H9 (cell line): ENCODE results near the gene CALHM4. TPM values are rescaled to one million over a fixed set of nuclear protein-coding genes. Genes with fewer than 3 reads are reported as not detected.

Experiments used
- DNase-seq: peaks from one replicate; pipeline ENCODE4 v3.0.0-alpha.2; 2017
- H2AFZ ChIP-seq: one replicate; pipeline ENCODE4 v1.6.1; 2013; ENCODE audit warnings: mild to moderate bottlenecking, low read length, control low read depth, moderate library complexity
- H2AK5ac ChIP-seq: 2 replicates; pipeline ENCODE4 v1.6.1; 2013; ENCODE audit warnings: low read length, control low read depth, mixed read lengths; ENCODE audit not compliant: insufficient read length
- H2BK120ac ChIP-seq: one replicate; pipeline ENCODE4 v1.6.1; 2013; ENCODE audit warnings: low read depth, mild to moderate bottlenecking, low read length, control low read depth, inconsistent platforms; ENCODE audit not compliant: poor library complexity, severe bottlenecking
- H2BK12ac ChIP-seq: 2 replicates; pipeline ENCODE4 v1.6.1; 2013; ENCODE audit warnings: low read length, control low read depth, mixed read lengths, low read depth; ENCODE audit not compliant: insufficient read length
- H2BK15ac ChIP-seq: 2 replicates; pipeline ENCODE4 v1.6.1; 2013; ENCODE audit warnings: low read depth, low read length, control low read depth
- H2BK20ac ChIP-seq: one replicate; pipeline ENCODE4 v1.6.1; 2013; ENCODE audit warnings: low read depth, mild to moderate bottlenecking, low read length, control low read depth, inconsistent platforms; ENCODE audit not compliant: poor library complexity, severe bottlenecking
- H2BK5ac ChIP-seq: 2 replicates; pipeline ENCODE4 v1.6.1; 2013; ENCODE audit warnings: low read length, control low read depth, mixed read lengths; ENCODE audit not compliant: insufficient read length
- H3K14ac ChIP-seq: 2 replicates; pipeline ENCODE4 v1.6.1; 2013; ENCODE audit warnings: low read length, control low read depth; ENCODE audit not compliant: insufficient read depth
- H3K18ac ChIP-seq: 2 replicates; pipeline ENCODE4 v1.6.1; 2013; ENCODE audit warnings: low read depth, mild to moderate bottlenecking, mixed read lengths, low read length, control low read depth; ENCODE audit not compliant: insufficient read length
- H3K23ac ChIP-seq: 2 replicates; pipeline ENCODE4 v1.6.1; 2013; ENCODE audit warnings: low read length, control low read depth, mixed read lengths, low read depth; ENCODE audit not compliant: insufficient read length
- H3K23me2 ChIP-seq: 2 replicates; pipeline ENCODE4 v1.6.1; 2013; ENCODE audit warnings: low read depth, mild to moderate bottlenecking, mixed read lengths, low read length, control low read depth; ENCODE audit not compliant: insufficient read length, poor library complexity, severe bottlenecking
- H3K27ac ChIP-seq: 2 replicates; pipeline ENCODE4 v1.5.1; 2013; ENCODE audit warnings: low read length, control low read depth, mixed read lengths, low read depth; ENCODE audit not compliant: insufficient read length
- H3K27me3 ChIP-seq: 2 replicates; pipeline ENCODE4 v1.6.1; 2013; ENCODE audit warnings: low read length, control low read depth, inconsistent platforms; ENCODE audit not compliant: insufficient read depth
- H3K4ac ChIP-seq: 2 replicates; pipeline ENCODE4 v1.6.1; 2013; ENCODE audit warnings: low read depth, mild to moderate bottlenecking, control low read depth, inconsistent platforms, low read length, moderate library complexity
- H3K4me1 ChIP-seq: 2 replicates; pipeline ENCODE4 v1.6.1; 2013; ENCODE audit warnings: low read length, control low read depth, inconsistent platforms; ENCODE audit not compliant: insufficient read depth
- H3K4me2 ChIP-seq: 2 replicates; pipeline ENCODE4 v1.6.1; 2013; ENCODE audit warnings: low read length, control low read depth, mixed read lengths; ENCODE audit not compliant: insufficient read length, insufficient read depth
- H3K56ac ChIP-seq: 2 replicates; pipeline ENCODE4 v1.6.1; 2013; ENCODE audit warnings: low read depth, mild to moderate bottlenecking, mixed read lengths, low read length, control low read depth; ENCODE audit not compliant: insufficient read length
- H3K79me1 ChIP-seq: 2 replicates; pipeline ENCODE4 v1.6.1; 2013; ENCODE audit warnings: low read depth, mild to moderate bottlenecking, moderate library complexity, low read length, control low read depth, inconsistent platforms; ENCODE audit not compliant: insufficient read depth, poor library complexity, severe bottlenecking
- H3K79me2 ChIP-seq: 2 replicates; pipeline ENCODE4 v1.6.1; 2013; ENCODE audit warnings: low read length, control low read depth, inconsistent platforms; ENCODE audit not compliant: insufficient read depth
- H3K9ac ChIP-seq: 2 replicates; pipeline ENCODE4 v1.6.1; 2013; ENCODE audit warnings: low read length, control low read depth, mixed read lengths; ENCODE audit not compliant: insufficient read length; ENCODE audit errors: extremely low read depth
- H3K9me3 ChIP-seq: one replicate; pipeline ENCODE4 v1.6.1; 2013; ENCODE audit warnings: low read depth, low read length, inconsistent platforms; ENCODE audit not compliant: control insufficient read depth
- H3T11ph ChIP-seq: one replicate; pipeline ENCODE4 v1.6.1; 2013; ENCODE audit warnings: mild to moderate bottlenecking, low read length, control low read depth, inconsistent platforms
- H4K20me1 ChIP-seq: one replicate; pipeline ENCODE4 v1.6.1; 2013; ENCODE audit not compliant: control insufficient read depth, insufficient read length, insufficient read depth
- H4K5ac ChIP-seq: 2 replicates; pipeline ENCODE4 v1.6.1; 2013; ENCODE audit warnings: low read depth, mild to moderate bottlenecking, mixed read lengths, low read length, control low read depth; ENCODE audit not compliant: insufficient read length
- H4K8ac ChIP-seq: replicated peaks from 2 replicates; pipeline ENCODE4 v1.6.1; 2013; ENCODE audit warnings: low read length, control low read depth, mixed read lengths, low read depth; ENCODE audit not compliant: insufficient read length
- H4K91ac ChIP-seq: 2 replicates; pipeline ENCODE4 v1.6.1; 2013; ENCODE audit warnings: low read depth, mild to moderate bottlenecking, moderate library complexity, mixed read lengths, low read length, control low read depth; ENCODE audit not compliant: insufficient read length
- H3K27ac Mint-ChIP-seq, 3 experiments: 2 replicates in 2 of 3; 3 replicates in 1 of 3; pipeline ENCODE4 v1.8.0; 2020 to 2021; ENCODE audit warnings: mixed read lengths in 3 of 3, mild to moderate bottlenecking in 1 of 3, moderate library complexity in 1 of 3
- H3K27me3 Mint-ChIP-seq: 2 replicates; pipeline ENCODE4 v1.8.0; 2021; ENCODE audit warnings: low read depth, mild to moderate bottlenecking, moderate library complexity, mixed read lengths
- H3K36me3 Mint-ChIP-seq, 3 experiments: 2 replicates in 2 of 3; 3 replicates in 1 of 3; pipeline ENCODE4 v1.8.0; 2020 to 2021; ENCODE audit warnings: low read depth in 3 of 3, mixed read lengths in 3 of 3; ENCODE audit not compliant: insufficient read depth in 1 of 3
- H3K4me1 Mint-ChIP-seq, 2 experiments: 2 replicates each; pipeline ENCODE4 v1.8.0; 2020; ENCODE audit warnings: mixed read lengths in 2 of 2
- H3K4me3 Mint-ChIP-seq, 2 experiments: 2 replicates in 1 of 2; 3 replicates in 1 of 2; pipeline ENCODE4 v1.8.0; 2020 to 2021; ENCODE audit warnings: mild to moderate bottlenecking in 2 of 2, mixed read lengths in 2 of 2, moderate library complexity in 1 of 2
- H3K9me3 Mint-ChIP-seq, 2 experiments: 2 replicates in 1 of 2; 3 replicates in 1 of 2; pipeline ENCODE4 v1.8.0; 2020; ENCODE audit warnings: mild to moderate bottlenecking in 2 of 2, mixed read lengths in 2 of 2, moderate library complexity in 1 of 2
- CTCF ChIP-seq: fragments of 200-600 bp; sonication (generic); conservative IDR thresholded peaks from 3 replicates; pipeline ENCODE4 v1.8.0; 2021; ENCODE audit warnings: antibody characterized with exemption, mild to moderate bottlenecking
- WGBS: extraction: QIAGEN DNeasy Blood & Tissue Kit; methylation state at CpG from one replicate; pipeline ENCODE4 v1.1.7; 2013; ENCODE audit warnings: missing lambda C conversion rate, low lambda C conversion rate, mixed read lengths; ENCODE audit not compliant: insufficient read length; ENCODE audit errors: extremely low coverage; 5-methylcytosine and 5-hydroxymethylcytosine counted together
- total RNA-seq: library from RNA; stranded (reverse); gene quantifications from 2 replicates; pipeline ENCODE4 v1.2.1, GENCODE V29; 2021

CALHM4 gene
- total RNA-seq, 1 experiment from 2014 or later = not detected

GRCh38 chr6:116511424-116512110 lies 42.0 kb upstream of the CALHM4 start, which contains the start of gene CALHM5:
CALHM5 (plus strand) TSS chr6:116511639; CDS start chr6:116511697, 58 bp downstream.
- TF ChIP-seq CTCF = peak; percentile 66
- no peak within 1 kb of the TSS for H2BK20ac ChIP-seq
- H3K23ac ChIP-seq = no peak within 1 kb of the TSS
- no peaks in the 10 kb centered on the region for H3K9me3 ChIP-seq
- no peaks in the 10 kb centered on the region for H3K27me3 ChIP-seq
- no peaks in the 10 kb centered on the region for H3K23me2 ChIP-seq
- no peak within 1 kb of the TSS for H3K27ac ChIP-seq
- H3T11ph ChIP-seq = no peak within 1 kb of the TSS
- no peak within 1 kb of the TSS for H3K4me2 ChIP-seq
- peak; percentile 36 for DNase-seq
- no peak within 1 kb of the TSS for H3K4me3 Mint-ChIP-seq
- no peak within 1 kb of the TSS for H3K14ac ChIP-seq
- no peak within 1 kb of the TSS for H4K91ac ChIP-seq
- H4K20me1 ChIP-seq = no peaks in the 10 kb centered on the region
- peaks cover 0 to 6% (median 2%) of the 10 kb centered on the region in 3 experiments; a peak in 1 of 7 replicates for H3K36me3 Mint-ChIP-seq
- H3K79me1 ChIP-seq = no peaks in the 10 kb centered on the region
- no peaks in the 10 kb centered on the region; the same call in 1 of the 2 replicates for H3K27me3 Mint-ChIP-seq
- H3K4me1 Mint-ChIP-seq = peaks cover 11 to 18% of the 10 kb centered on the region in 2 experiments
- no peak within 1 kb of the TSS for H2BK15ac ChIP-seq
- H3K27ac Mint-ChIP-seq = peak within 1 kb of the TSS; percentile 3 to 82 (median 74); a peak in 4 of 7 replicates
- peak within 1 kb of the TSS; percentile 76 for H2AFZ ChIP-seq
- no peak within 1 kb of the TSS for H2BK5ac ChIP-seq
- no peaks in the 10 kb centered on the region for H3K79me2 ChIP-seq
- H2BK120ac ChIP-seq = no peak within 1 kb of the TSS
- no peak within 1 kb of the TSS for H3K4ac ChIP-seq
- H4K5ac ChIP-seq = peak within 1 kb of the TSS; percentile 34
- no peak within 1 kb of the TSS for H2AK5ac ChIP-seq
- H3K9me3 Mint-ChIP-seq = peaks cover 0 to 7% of the 10 kb centered on the region in 2 experiments; a peak in 3 of 5 replicates
- peaks cover 4% of the 10 kb centered on the region; the same call in 1 of the 2 replicates for H3K4me1 ChIP-seq
- H3K9ac ChIP-seq = peak within 1 kb of the TSS; percentile 20
- WGBS = no CpG with 5 or more reads among the region's 10 CpGs
- no peak within 1 kb of the TSS for H2BK12ac ChIP-seq
- H4K8ac ChIP-seq = no peak within 1 kb of the TSS
- no peak within 1 kb of the TSS for H3K56ac ChIP-seq
- H3K18ac ChIP-seq = peak within 1 kb of the TSS; percentile 35
